RWPE1 (cell line): ENCODE measurements around the gene PER3.

Source experiments
- CTCF ChIA-PET: fragments of 350-600 bp; sonication (Branson Sonifier 250); formaldehyde crosslinking; extraction: SDS; loops from one replicate; lab custom pipeline; 2021; lab: Yijun Ruan, JAX
- POLR2A ChIA-PET: fragments of 400-600 bp; formaldehyde crosslinking; extraction: SDS; loops from one replicate; lab custom pipeline; 2020; ENCODE audit warnings: antibody characterized with exemption; ENCODE audit not compliant: low non-redundant PET; lab: Yijun Ruan, JAX
- DNase-seq: peaks from one replicate; pipeline ENCODE4 v3.0.0; 2012; ENCODE audit warnings: low spot score
- H3K27ac ChIP-seq: fragments of 450-650 bp; 2 replicates; pipeline ENCODE4 v1.5.1; 2017
- CTCF ChIP-seq: fragments of 450-650 bp; conservative IDR thresholded peaks from 2 replicates; pipeline ENCODE4 v1.5.1; 2017; ENCODE audit warnings: low read depth, mild to moderate bottlenecking

The PER3 gene

GRCh38 chr1:7850786-7851185, 66.7 kb downstream of the PER3 start:
- ChIA-PET CTCF (no interaction called here), POLR2A (no interaction called here)
- TF ChIP-seq CTCF, result no peak
- DNase-seq, result no peak
- H3K27ac ChIP-seq, result no peak overlapping the region

GRCh38 chr1:7852804-7853683, 69.0 kb downstream of the PER3 start, which contains the start of gene UTS2:
Gene UTS2, minus strand, starts transcription at chr1:7853065. Its CDS starts 62 bp downstream, at chr1:7853003.
- no peak within 1 kb of the TSS for H3K27ac ChIP-seq
- no peak for DNase-seq
- POLR2A ChIA-PET, result no interaction called here
- CTCF ChIA-PET, result no interaction called here
- TF ChIP-seq CTCF, result no peak

GRCh38 chr1:7853684-7854026, 69.6 kb downstream of the PER3 start:
- ChIA-PET CTCF (no interaction called here), POLR2A (no interaction called here)

GRCh38 chr1:7856345-7856744, 72.3 kb downstream of the PER3 start:
- H3K27ac ChIP-seq, result no peak overlapping the region
- no peak for DNase-seq
- no peak for TF ChIP-seq CTCF
- POLR2A ChIA-PET, result no interaction called here
- CTCF ChIA-PET, result interaction anchor here (0.7 kb wide), 1 partner anchor 689 kb away, joined by 5 read pairs; no protein-coding TSS in a partner anchor

More at GRCh38 chr1:7853684-7854026, 69.6 kb downstream of the PER3 start:
- DNase-seq, result no peak
- H3K27ac ChIP-seq, result no peak overlapping the region
- no peak for TF ChIP-seq CTCF

GRCh38 chr1:7857000-7857399, 72.9 kb downstream of the PER3 start:
- DNase-seq, result no peak
- no peak overlapping the region for H3K27ac ChIP-seq
- TF ChIP-seq CTCF, result no peak
- ChIA-PET CTCF (interaction anchor here (0.6 to 0.7 kb wide), 2 partner anchors 73 to 689 kb away, joined by 4 to 5 read pairs; no protein-coding TSS in a partner anchor), POLR2A (no interaction called here)

GRCh38 chr1:7857985-7858384, 73.9 kb downstream of the PER3 start:
- CTCF ChIA-PET, result interaction anchor here (0.5 to 0.6 kb wide), 2 partner anchors 72 to 335 kb away, joined by 4 to 6 read pairs; no protein-coding TSS in a partner anchor
- no peak overlapping the region for H3K27ac ChIP-seq
- no peak for TF ChIP-seq CTCF
- no peak for DNase-seq
- POLR2A ChIA-PET, result no interaction called here
